Heart right ventricle (tissue), 16 donors: ENCODE measurements around the gene PRSS48. TPM values are rescaled to one million over a fixed set of nuclear protein-coding genes. Genes with fewer than 3 reads are reported as not detected.

Experiments used
- ATAC-seq, 8 donors: fragments of 200-7000 bp; cut with Tn5 transposase; one replicate each; pipeline ENCODE4 v1.9.1; 2020; ENCODE audit warnings: mild to moderate bottlenecking in 8 of 8, moderate library complexity in 8 of 8, moderate number of reproducible peaks in 1 of 8
- DNase-seq, 2 donors: peaks; one replicate each; pipeline ENCODE4 v3.0.0-alpha.2; 2020
- H3K27ac ChIP-seq, 10 donors: fragments of 200-600 bp; sonication (generic) in 2 of 10; one replicate each; pipeline versions ENCODE4 v1.5.0 to v1.8.0; 2020 to 2022; ENCODE audit warnings: mild to moderate bottlenecking in 3 of 10
- H3K27me3 ChIP-seq, 7 donors: fragments of 200-600 bp; one replicate each; pipeline ENCODE4 v1.8.0; 2021 to 2022; ENCODE audit warnings: mild to moderate bottlenecking in 2 of 7
- H3K36me3 ChIP-seq, 9 donors: fragments of 200-600 bp; sonication (generic) in 1 of 9; one replicate each; pipeline versions ENCODE4 v1.5.0 to v1.8.0; 2020 to 2022; ENCODE audit warnings: mild to moderate bottlenecking in 2 of 9
- H3K4me1 ChIP-seq, 9 donors: fragments of 200-600 bp; sonication (generic) in 1 of 9; one replicate each; pipeline versions ENCODE4 v1.5.0 to v1.8.0; 2020 to 2022; ENCODE audit warnings: mild to moderate bottlenecking in 4 of 9
- H3K4me3 ChIP-seq, 10 donors: fragments of 200-600 bp; sonication (generic) in 2 of 10; one replicate each; pipeline versions ENCODE4 v1.5.0 to v1.8.0; 2020 to 2022; ENCODE audit warnings: mild to moderate bottlenecking in 7 of 10, moderate library complexity in 2 of 10
- H3K9me3 ChIP-seq, 11 donors: fragments of 200-600 bp in 10 of 11; sonication (generic) in 2 of 11; one replicate each; pipeline versions ENCODE4 v1.5.0 to v1.8.0; 2013 to 2022; ENCODE audit warnings: mild to moderate bottlenecking in 2 of 11, control low read depth in 1 of 11, moderate library complexity in 1 of 11
- CTCF ChIP-seq, 9 donors: fragments of 200-600 bp; sonication (generic) in 2 of 9; IDR thresholded peaks; one replicate each; pipeline versions ENCODE4 v1.5.0 to v1.8.0; 2021 to 2022; ENCODE audit warnings: antibody characterized with exemption in 9 of 9, mild to moderate bottlenecking in 5 of 9, moderate library complexity in 1 of 9
- WGBS, 2 donors: extraction: QIAGEN DNeasy Blood & Tissue Kit; methylation state at CpG; one replicate each; pipeline ENCODE4 v1.1.7; 2013; ENCODE audit warnings: inconsistent platforms in 1 of 2; 5-methylcytosine and 5-hydroxymethylcytosine counted together
- intact Hi-C, 10 donors: fragments of 100-400 bp; cut with DNase I; formaldehyde crosslinking; loops; one replicate each; pipeline versions ENCODE4 v1.11.1 to v1.14.2; 2022
- long read RNA-seq, 3 donors: library from polyadenylated mRNA; unstranded; transcript quantifications; one replicate each; pipeline ENCODE4 v2.0.0, GENCODE V29; 2020 to 2021
- polyA plus RNA-seq, 2 donors: library from polyadenylated mRNA; stranded (reverse); fragments of 200-250 nt; gene quantifications; one replicate each; pipeline ENCODE4 v1.2.3, GENCODE V29; 2013
- total RNA-seq, 10 donors: library from RNA; stranded (reverse); fragmentation: NEBNext Ultra II Directional in 3 of 10; extraction: Animal tissue kit (Norgen Biotek cat#: 25700) in 3 of 10; gene quantifications; one replicate each; pipeline versions ENCODE4 v1.2.1 to v1.2.4, GENCODE V29; 2021 to 2023
- donor health status: Arrhythmogenic right ventricular cardiomyopathy.
- donor health status: ischemic (EF 13 %, LVEDD 7.1; RV severe dilation, severe dysfunction).
- donor health status: healthy with polysubstance abuse.
- donor health status: DM: no; HTN: yes; CAD: no.
- donor health status: DM: no; HTN: no; CAD: no.
- donor health status: ischemic (EF 25% LVEDD 6.9; RV normal size, moderate dysfunction).
- donor health status: ischemic (EF 25% LVEDD 5.7; RV mildly dilated, moderate dysfunction).
- donor health status: healthy.
- donor health status: DM: yes; HTN: yes; CAD: no.
- donor health status: Ischemic cardiomyopathy.
- donor health status: ischemic (EF 35%, LVEDD 5.7; RV mildly dilated, moderate dysfunction).
- donor health status: nonischemic (EF 11% LVEDD 7.7; RV severe dilation, severe dysfunction).
- donor health status: DM: yes; HTN: yes; CAD: no.
- donor health status: PGD.
- donor health status: ischemic (EF 29% LVEDD 5.4; RV normal size, mild dysfunction).
- donor health status: nonischemic (EF 23%, LVEDD 6.1; RV moderate dilation, normal function).

Gene PRSS48
- total RNA-seq = not detected
- not detected for polyA plus RNA-seq
- long read RNA-seq, donor 1 = 0 reads
- long read RNA-seq, donor 2, partial matches to known transcripts = 0 of 1 reads
- long read RNA-seq, donor 2, other reads (novel, unspliced or antisense) = 1 of 1 reads
- long read RNA-seq, donor 3 = 0 reads

- peak in 7 of 8 donors; percentile 79 to 89 (median 83) for ATAC-seq
- WGBS, 2 donors = 67 to 71% methylated on average over 7 of the region's 7 CpGs
- Histone ChIP-seq H3K27ac (no peak within 1 kb of the TSS), H3K36me3 (no peaks in the 10 kb centered on the region), H3K4me3 (no peak within 1 kb of the TSS), H3K27me3 (no peaks in the 10 kb centered on the region), H3K4me1 (peaks cover 0 to 41% (median 27%) of the 10 kb centered on the region in 9 donors), H3K9me3 (no peaks in the 10 kb centered on the region)
- TF ChIP-seq CTCF (IDR thresholded peaks at IDR 0.05) = peak; percentile 58 to 82 (median 75)
- intact Hi-C loops = loop anchor here in 7 of 10 donors (1.0 to 10.0 kb wide), 5 partner anchors 78 to 86 kb away; no protein-coding TSS in a partner anchor
- DNase-seq = peak; percentile 57 to 72
Measured at GRCh38 chr4:151276787-151277562, at the start of gene PRSS48. Gene PRSS48, plus strand, starts transcription at chr4:151277161. Its CDS starts 12 bp downstream, at chr4:151277173.

- intact Hi-C loops = loop anchor here in 1 of 10 donors (5.0 kb wide), 1 partner anchor 60 kb away; no protein-coding TSS in a partner anchor
Measured at GRCh38 chr4:151227172-151227571, 49.8 kb upstream of the PRSS48 start.

GRCh38 chr4:151227731-151228130, 49.2 kb upstream of the PRSS48 start:
- peak; percentile 32 to 69 for DNase-seq
- no peak for TF ChIP-seq CTCF (IDR thresholded peaks at IDR 0.05)
- no peaks in the 10 kb centered on the region for H3K27me3 ChIP-seq
- H3K36me3 ChIP-seq = peaks cover 0 to 3% (median 0%) of the 10 kb centered on the region in 9 donors
- intact Hi-C loops = loop anchor here in 1 of 10 donors (5.0 kb wide), 1 partner anchor 60 kb away; no protein-coding TSS in a partner anchor
- WGBS, 2 donors = 23 to 36% methylated on average over 3 of the region's 3 CpGs
- peak; percentile 72 to 90 (median 88) for ATAC-seq
- H3K4me1 ChIP-seq = peaks cover 3 to 59% (median 38%) of the 10 kb centered on the region in 9 donors
- H3K4me3 ChIP-seq = peak overlapping the region in 9 of 10 donors; percentile 1 to 48 (median 41)
- peak overlapping the region; percentile 37 to 79 (median 66) for H3K27ac ChIP-seq
- no peaks in the 10 kb centered on the region for H3K9me3 ChIP-seq

More at GRCh38 chr4:151227172-151227571, 49.8 kb upstream of the PRSS48 start:
- Histone ChIP-seq H3K4me3 (peak overlapping the region in 8 of 10 donors; percentile 4 to 48 (median 42)), H3K9me3 (no peaks in the 10 kb centered on the region), H3K27ac (peak overlapping the region; percentile 37 to 79 (median 66)), H3K27me3 (no peaks in the 10 kb centered on the region), H3K36me3 (peaks cover 0 to 3% (median 0%) of the 10 kb centered on the region in 9 donors), H3K4me1 (peaks cover 3 to 54% (median 36%) of the 10 kb centered on the region in 9 donors)
- DNase-seq (no peak), ATAC-seq (no peak)
- WGBS, 2 donors = 63 to 73% methylated on average over 1 of the region's 1 CpG
- TF ChIP-seq CTCF (IDR thresholded peaks at IDR 0.05) = no peak
